ENCODE results near the gene KIAA1217. TPM values are rescaled to one million over a fixed set of nuclear protein-coding genes. Genes with fewer than 3 reads are reported as not detected.

The KIAA1217 gene
- total RNA-seq, 1 experiment from 2014 or later, result 171 TPM

- no peak for DNase-seq
- Histone ChIP-seq H3K36me3 (ENCODE audit: control insufficient read depth, insufficient read depth, low read length) (no peaks in the 10 kb centered on the region), H3K9me3 (no peaks in the 10 kb centered on the region), H3K27me3 (replicated peaks; ENCODE audit: control insufficient read depth, insufficient read depth, low read length) (no peaks in the 10 kb centered on the region), H3K4me3 (ENCODE audit: low read depth, low read length) (no peak overlapping the region), H3K4me1 (no peaks in the 10 kb centered on the region)
- no peak overlapping the region for H3K4me3 Mint-ChIP-seq (ENCODE audit: unreplicated experiment)
- no peaks in the 10 kb centered on the region for H3K9me3 Mint-ChIP-seq (ENCODE audit: unreplicated experiment)
- no peak for TF ChIP-seq CTCF (IDR thresholded peaks at IDR 0.05; ENCODE audit: insufficient read depth in 1 of 2, low read depth in 1 of 2, low read length in 1 of 2, severe bottlenecking in 1 of 2, unreplicated experiment in 1 of 2)
- H3K27ac Mint-ChIP-seq (ENCODE audit: unreplicated experiment), result no peak overlapping the region
- intact Hi-C loops (cut with micrococcal nuclease; ENCODE audit: unreplicated experiment), result no loop called here
- H3K27me3 Mint-ChIP-seq (ENCODE audit: insufficient read depth, unreplicated experiment), result no peaks in the 10 kb centered on the region
- no TSS peak for BruUV-seq (replicated peaks)
- CTCF ChIA-PET, result no interaction called here
- no peaks in the 10 kb centered on the region for H3K4me1 Mint-ChIP-seq (ENCODE audit: low read depth, unreplicated experiment)
- POLR2A ChIA-PET, result no interaction called here
- peaks cover 19% of the 10 kb centered on the region for H3K36me3 Mint-ChIP-seq (ENCODE audit: insufficient read depth, unreplicated experiment)
Observed at GRCh38 chr10:24355056-24355688, 146.2 kb downstream of the KIAA1217 start.

- POLR2A ChIA-PET, result no interaction called here
- Histone ChIP-seq H3K4me3 (ENCODE audit: low read depth, low read length) (no peak overlapping the region), H3K27me3 (replicated peaks; ENCODE audit: control insufficient read depth, insufficient read depth, low read length) (no peaks in the 10 kb centered on the region), H3K9me3 (no peaks in the 10 kb centered on the region), H3K4me1 (no peaks in the 10 kb centered on the region), H3K36me3 (ENCODE audit: control insufficient read depth, insufficient read depth, low read length) (no peaks in the 10 kb centered on the region; the same call in 1 of the 2 replicates)
- Mint-ChIP-seq H3K4me3 (ENCODE audit: unreplicated experiment) (no peak overlapping the region), H3K27me3 (ENCODE audit: insufficient read depth, unreplicated experiment) (no peaks in the 10 kb centered on the region), H3K36me3 (ENCODE audit: insufficient read depth, unreplicated experiment) (peaks cover 21% of the 10 kb centered on the region), H3K4me1 (ENCODE audit: low read depth, unreplicated experiment) (no peaks in the 10 kb centered on the region), H3K27ac (ENCODE audit: unreplicated experiment) (no peak overlapping the region), H3K9me3 (ENCODE audit: unreplicated experiment) (no peaks in the 10 kb centered on the region)
- CTCF ChIA-PET, result no interaction called here
- DNase-seq, result no peak
- no TSS peak for BruUV-seq (replicated peaks)
- no peak for TF ChIP-seq CTCF (IDR thresholded peaks at IDR 0.05; ENCODE audit: insufficient read depth in 1 of 2, low read depth in 1 of 2, low read length in 1 of 2, severe bottlenecking in 1 of 2, unreplicated experiment in 1 of 2)
- intact Hi-C loops (cut with micrococcal nuclease; ENCODE audit: unreplicated experiment), result no loop called here
Observed at GRCh38 chr10:24357344-24358004, 148.5 kb downstream of the KIAA1217 start.

GRCh38 chr10:24358022-24358421 lies 149.1 kb downstream of the KIAA1217 start:
- intact Hi-C loops (cut with micrococcal nuclease; ENCODE audit: unreplicated experiment), result no loop called here

More at GRCh38 chr10:24358022-24358421, 149.1 kb downstream of the KIAA1217 start:
- Mint-ChIP-seq H3K27ac (ENCODE audit: unreplicated experiment) (no peak overlapping the region), H3K4me1 (ENCODE audit: low read depth, unreplicated experiment) (no peaks in the 10 kb centered on the region), H3K4me3 (ENCODE audit: unreplicated experiment) (no peak overlapping the region), H3K36me3 (ENCODE audit: insufficient read depth, unreplicated experiment) (peaks cover 21% of the 10 kb centered on the region), H3K27me3 (ENCODE audit: insufficient read depth, unreplicated experiment) (no peaks in the 10 kb centered on the region), H3K9me3 (ENCODE audit: unreplicated experiment) (no peaks in the 10 kb centered on the region)
- no peak for DNase-seq
- TF ChIP-seq CTCF (IDR thresholded peaks at IDR 0.05; ENCODE audit: insufficient read depth in 1 of 2, low read depth in 1 of 2, low read length in 1 of 2, severe bottlenecking in 1 of 2, unreplicated experiment in 1 of 2), result no peak
- Histone ChIP-seq H3K4me1 (no peaks in the 10 kb centered on the region), H3K36me3 (ENCODE audit: control insufficient read depth, insufficient read depth, low read length) (no peaks in the 10 kb centered on the region; the same call in 1 of the 2 replicates), H3K9me3 (no peaks in the 10 kb centered on the region), H3K4me3 (ENCODE audit: low read depth, low read length) (no peak overlapping the region), H3K27me3 (replicated peaks; ENCODE audit: control insufficient read depth, insufficient read depth, low read length) (no peaks in the 10 kb centered on the region)
- ChIA-PET POLR2A (no interaction called here), CTCF (no interaction called here)
- BruUV-seq (replicated peaks), result no TSS peak

Measured in Caco-2 (cell line).